Measurements from ENCODE around the gene JMJD1C.

JMJD1C gene

DNA sequence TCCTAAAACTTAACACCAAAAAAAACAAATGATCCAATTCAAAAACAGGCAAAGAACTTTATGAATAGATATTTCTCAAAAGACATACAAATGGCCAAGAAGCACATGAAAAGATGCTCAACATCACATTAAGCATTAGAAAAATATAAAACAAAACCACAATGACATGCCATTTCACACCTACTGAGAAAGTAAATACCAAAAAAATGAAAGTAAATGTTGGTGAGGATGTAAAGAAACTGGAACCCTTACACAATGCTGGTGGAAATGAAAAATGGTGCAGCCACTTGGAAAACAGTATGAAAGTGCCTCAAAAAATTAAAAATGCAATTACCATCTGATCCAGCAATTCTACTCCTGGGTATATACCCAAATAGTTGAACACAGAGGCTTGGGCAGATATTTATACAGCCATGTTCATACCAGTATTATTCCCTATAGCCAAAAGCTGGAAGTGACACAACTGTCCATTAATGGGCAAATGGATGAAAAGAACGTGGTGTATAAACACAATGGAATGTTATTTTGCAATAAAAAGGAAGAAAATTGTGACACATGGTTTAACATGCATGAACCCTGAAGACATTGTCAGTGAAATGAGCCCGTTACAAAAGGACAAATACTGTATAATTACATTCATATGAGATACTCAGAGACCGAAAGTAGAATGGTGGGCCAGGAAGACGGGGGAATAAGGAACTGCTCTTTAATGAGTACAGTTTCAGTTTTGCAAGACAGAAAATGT is 89.0 kb downstream of the JMJD1C start:
- no peak for DNase-seq (ENCODE audit: low read depth)
- H3K4me3 ChIP-seq (ENCODE audit: low read depth, low read length), result no peak overlapping the region
- TF ChIP-seq, protein P1, sequence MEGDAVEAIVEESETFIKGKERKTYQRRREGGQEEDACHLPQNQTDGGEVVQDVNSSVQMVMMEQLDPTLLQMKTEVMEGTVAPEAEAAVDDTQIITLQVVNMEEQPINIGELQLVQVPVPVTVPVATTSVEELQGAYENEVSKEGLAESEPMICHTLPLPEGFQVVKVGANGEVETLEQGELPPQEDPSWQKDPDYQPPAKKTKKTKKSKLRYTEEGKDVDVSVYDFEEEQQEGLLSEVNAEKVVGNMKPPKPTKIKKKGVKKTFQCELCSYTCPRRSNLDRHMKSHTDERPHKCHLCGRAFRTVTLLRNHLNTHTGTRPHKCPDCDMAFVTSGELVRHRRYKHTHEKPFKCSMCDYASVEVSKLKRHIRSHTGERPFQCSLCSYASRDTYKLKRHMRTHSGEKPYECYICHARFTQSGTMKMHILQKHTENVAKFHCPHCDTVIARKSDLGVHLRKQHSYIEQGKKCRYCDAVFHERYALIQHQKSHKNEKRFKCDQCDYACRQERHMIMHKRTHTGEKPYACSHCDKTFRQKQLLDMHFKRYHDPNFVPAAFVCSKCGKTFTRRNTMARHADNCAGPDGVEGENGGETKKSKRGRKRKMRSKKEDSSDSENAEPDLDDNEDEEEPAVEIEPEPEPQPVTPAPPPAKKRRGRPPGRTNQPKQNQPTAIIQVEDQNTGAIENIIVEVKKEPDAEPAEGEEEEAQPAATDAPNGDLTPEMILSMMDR (IDR thresholded peaks at IDR 0.05; ENCODE audit: control insufficient read depth, extremely low read depth, insufficient read depth), result no peak

DNA sequence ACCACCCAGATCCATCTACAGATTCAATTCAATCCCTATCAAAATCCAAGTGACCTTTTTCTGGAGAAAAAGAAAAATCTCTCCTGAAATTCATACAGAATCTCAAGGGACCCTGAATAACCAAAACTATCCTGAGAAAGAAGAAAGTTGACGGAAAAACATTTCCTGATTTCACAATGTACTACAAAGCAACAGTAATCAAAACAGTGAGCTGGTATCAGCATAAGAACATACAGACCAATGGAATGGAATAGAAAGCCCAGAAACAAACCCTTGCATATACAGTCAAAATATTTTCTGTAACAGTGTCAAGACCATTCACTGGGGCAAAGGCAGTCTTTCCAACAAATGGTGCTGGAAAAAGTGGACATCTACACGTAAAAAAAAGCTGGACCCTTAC is 89.9 kb downstream of the JMJD1C start:
- no peak for DNase-seq (ENCODE audit: low read depth)
- H3K4me3 ChIP-seq (ENCODE audit: low read depth, low read length), result no peak overlapping the region
- TF ChIP-seq, protein P1 (IDR thresholded peaks at IDR 0.05; ENCODE audit: control insufficient read depth, extremely low read depth, insufficient read depth), result no peak

DNA sequence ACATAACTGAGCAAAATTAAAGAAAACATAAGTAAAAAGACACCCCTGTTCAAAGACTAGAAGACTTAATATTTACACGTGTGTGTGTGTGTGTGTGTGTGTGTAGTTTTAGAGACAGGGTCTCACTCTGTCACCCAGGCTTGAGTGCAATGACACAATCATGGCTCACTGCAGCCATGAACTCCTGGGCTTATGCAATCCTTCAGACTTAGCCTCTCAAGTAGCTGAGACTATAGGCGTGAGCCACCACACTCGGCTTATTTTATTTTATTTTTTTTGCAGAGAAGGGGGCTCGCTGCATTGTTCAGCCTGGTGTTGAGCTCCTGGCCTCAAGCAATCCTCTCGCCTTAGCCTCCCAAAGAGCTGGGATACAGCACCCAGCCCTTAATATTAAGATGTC is 90.3 kb downstream of the JMJD1C start:
- no peak overlapping the region for H3K4me3 ChIP-seq (ENCODE audit: low read depth, low read length)
- TF ChIP-seq, protein P1 (IDR thresholded peaks at IDR 0.05; ENCODE audit: control insufficient read depth, extremely low read depth, insufficient read depth), result no peak
- DNase-seq (ENCODE audit: low read depth), result no peak

DNA sequence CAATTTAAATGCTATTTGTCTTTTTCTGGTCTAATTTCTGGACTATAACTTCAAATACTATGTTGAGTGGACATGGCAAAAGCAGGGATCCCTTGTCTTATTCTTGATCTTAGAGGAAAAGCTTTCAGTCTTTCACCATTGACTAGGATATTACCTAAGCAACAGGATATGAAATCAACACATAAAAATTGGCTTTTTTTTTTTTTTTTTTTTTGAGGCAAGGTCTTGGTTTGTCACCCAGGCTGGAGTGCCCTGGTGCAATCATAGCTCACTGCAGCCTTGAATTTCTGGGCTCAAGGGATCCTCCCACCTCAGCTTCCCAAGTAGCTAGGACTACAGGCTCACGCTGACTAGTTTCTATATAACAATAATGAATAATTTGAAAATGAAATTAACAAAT is 90.8 kb downstream of the JMJD1C start:
- no peak overlapping the region for H3K4me3 ChIP-seq (ENCODE audit: low read depth, low read length)
- DNase-seq (ENCODE audit: low read depth), result no peak
- TF ChIP-seq, protein P1 (IDR thresholded peaks at IDR 0.05; ENCODE audit: control insufficient read depth, extremely low read depth, insufficient read depth), result no peak

DNA sequence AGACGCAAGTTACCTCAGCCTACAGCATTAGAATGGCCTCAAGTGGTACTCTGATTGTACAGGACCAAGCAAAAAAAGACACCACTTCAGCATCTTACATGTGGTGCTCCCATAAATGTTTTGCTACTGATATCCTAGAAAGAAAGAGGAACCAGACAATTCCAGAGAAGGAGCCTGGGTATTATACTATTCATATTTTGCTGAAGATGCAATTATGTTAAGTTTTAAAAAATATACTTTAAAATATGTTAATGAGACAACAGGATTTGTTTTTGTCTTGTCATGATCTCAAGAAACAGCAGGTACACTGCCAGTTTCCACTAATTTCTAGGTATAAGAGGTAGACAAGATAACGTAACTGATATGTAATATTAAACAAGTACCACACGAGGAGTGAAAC is 92.6 kb downstream of the JMJD1C start:
- H3K4me3 ChIP-seq (ENCODE audit: low read depth, low read length), result no peak overlapping the region
- no peak for DNase-seq (ENCODE audit: low read depth)
- TF ChIP-seq, protein P1 (IDR thresholded peaks at IDR 0.05; ENCODE audit: control insufficient read depth, extremely low read depth, insufficient read depth), result no peak

DNA sequence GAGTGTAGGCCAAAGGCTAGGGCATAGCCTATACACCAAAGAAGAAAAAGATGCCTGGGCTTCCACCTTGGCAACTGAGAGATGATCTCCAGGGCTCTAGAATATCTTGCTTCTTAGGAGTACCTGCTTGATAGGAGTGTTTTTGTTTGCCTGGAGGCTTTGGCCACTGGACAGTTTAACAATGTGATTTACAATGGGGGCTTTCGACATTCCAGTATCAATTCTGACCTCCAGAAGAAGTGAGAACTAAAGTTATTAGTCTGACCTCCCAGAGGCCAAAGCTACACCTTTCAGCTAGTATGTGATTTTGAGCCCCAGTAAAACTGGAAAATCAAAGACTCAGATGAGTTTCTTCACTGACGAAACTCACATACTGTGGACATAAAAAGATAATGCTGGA is 96.1 kb downstream of the JMJD1C start:
- DNase-seq (ENCODE audit: low read depth), result no peak
- no peak overlapping the region for H3K4me3 ChIP-seq (ENCODE audit: low read depth, low read length)
- TF ChIP-seq, protein P1 (IDR thresholded peaks at IDR 0.05; ENCODE audit: control insufficient read depth, extremely low read depth, insufficient read depth), result no peak

DNA sequence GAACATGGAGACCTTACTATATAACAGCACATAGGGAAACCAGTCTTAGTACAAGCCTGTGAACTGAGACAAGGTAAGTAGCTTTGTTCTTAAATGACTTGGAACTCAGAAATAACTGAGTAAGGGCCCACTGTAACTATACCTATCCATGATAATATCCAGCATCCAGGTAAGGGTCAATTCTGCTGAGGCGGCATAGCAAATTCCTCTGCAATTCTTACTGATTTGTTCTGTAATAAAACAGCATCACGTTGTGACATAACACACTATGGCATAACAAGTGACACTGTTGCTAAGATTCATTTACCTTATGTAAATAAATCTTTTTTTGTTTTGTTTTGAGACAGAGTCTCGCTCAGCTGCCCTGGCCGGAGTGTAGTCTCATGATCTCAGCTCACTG is 97.4 kb downstream of the JMJD1C start:
- TF ChIP-seq, protein P1 (IDR thresholded peaks at IDR 0.05; ENCODE audit: control insufficient read depth, extremely low read depth, insufficient read depth), result no peak
- no peak for DNase-seq (ENCODE audit: low read depth)
- H3K4me3 ChIP-seq (ENCODE audit: low read depth, low read length), result no peak overlapping the region

Measured in LNCaP clone FGC (cell line).